ENCODE measurements around the gene MARCHF9.

- TF ChIP-seq, protein P1, sequence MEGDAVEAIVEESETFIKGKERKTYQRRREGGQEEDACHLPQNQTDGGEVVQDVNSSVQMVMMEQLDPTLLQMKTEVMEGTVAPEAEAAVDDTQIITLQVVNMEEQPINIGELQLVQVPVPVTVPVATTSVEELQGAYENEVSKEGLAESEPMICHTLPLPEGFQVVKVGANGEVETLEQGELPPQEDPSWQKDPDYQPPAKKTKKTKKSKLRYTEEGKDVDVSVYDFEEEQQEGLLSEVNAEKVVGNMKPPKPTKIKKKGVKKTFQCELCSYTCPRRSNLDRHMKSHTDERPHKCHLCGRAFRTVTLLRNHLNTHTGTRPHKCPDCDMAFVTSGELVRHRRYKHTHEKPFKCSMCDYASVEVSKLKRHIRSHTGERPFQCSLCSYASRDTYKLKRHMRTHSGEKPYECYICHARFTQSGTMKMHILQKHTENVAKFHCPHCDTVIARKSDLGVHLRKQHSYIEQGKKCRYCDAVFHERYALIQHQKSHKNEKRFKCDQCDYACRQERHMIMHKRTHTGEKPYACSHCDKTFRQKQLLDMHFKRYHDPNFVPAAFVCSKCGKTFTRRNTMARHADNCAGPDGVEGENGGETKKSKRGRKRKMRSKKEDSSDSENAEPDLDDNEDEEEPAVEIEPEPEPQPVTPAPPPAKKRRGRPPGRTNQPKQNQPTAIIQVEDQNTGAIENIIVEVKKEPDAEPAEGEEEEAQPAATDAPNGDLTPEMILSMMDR (IDR thresholded peaks at IDR 0.05), result no peak
- TF ChIP-seq EZH2 (IDR thresholded peaks at IDR 0.05), result no peak
Measured at GRCh38 chr12:57754411-57755193, at the start of gene MARCHF9.
